ENCODE data around the gene MAEA. TPM values are rescaled to one million over a fixed set of nuclear protein-coding genes. Genes with fewer than 3 reads are reported as not detected.

Gene MAEA
- total RNA-seq: 54.4 to 62.6 TPM (median 56.3 TPM) in 3 replicates
- long read RNA-seq, transcript MAEA-201 (8 exons, 2,058 nt): minor isoform, 5 of 236 reads
- long read RNA-seq, transcript MAEA-202 (9 exons, 2,222 nt): major isoform, 206 of 236 reads
- long read RNA-seq, partial matches to known transcripts: 7 of 236 reads
- long read RNA-seq, other reads (novel, unspliced or antisense): 11 of 236 reads

GRCh38 chr4:1289207-1290164 lies at the start of gene MAEA:
Gene MAEA (plus strand): TSS chr4:1289891. CDS start chr4:1289914, 23 bp downstream.
- peak; percentile 99 for DNase-seq (ENCODE audit: low spot score)
- peak within 1 kb of the TSS; percentile 94 for H3K4me3 Mint-ChIP-seq (ENCODE audit: unreplicated experiment)
- H3K27me3 Mint-ChIP-seq (ENCODE audit: low read depth): no peaks in the 10 kb centered on the region
- H3K36me3 Mint-ChIP-seq (ENCODE audit: low read depth): no peaks in the 10 kb centered on the region
- peaks cover 43% of the 10 kb centered on the region for H3K4me1 Mint-ChIP-seq (ENCODE audit: low read depth)
- no peaks in the 10 kb centered on the region for H3K9me3 Mint-ChIP-seq (ENCODE audit: low read depth)
- no peak for TF ChIP-seq CTCF (IDR thresholded peaks at IDR 0.05)
- H3K27ac Mint-ChIP-seq (ENCODE audit: unreplicated experiment): peak within 1 kb of the TSS; percentile 87

GRCh38 chr4:1239950-1240307 lies 49.8 kb upstream of the MAEA start:
- Mint-ChIP-seq H3K9me3 (ENCODE audit: low read depth) (no peaks in the 10 kb centered on the region), H3K27ac (ENCODE audit: unreplicated experiment) (no peak overlapping the region), H3K27me3 (ENCODE audit: low read depth) (no peaks in the 10 kb centered on the region), H3K4me3 (ENCODE audit: unreplicated experiment) (no peak overlapping the region), H3K36me3 (ENCODE audit: low read depth) (peaks cover 8% of the 10 kb centered on the region), H3K4me1 (ENCODE audit: low read depth) (peaks cover 23% of the 10 kb centered on the region)
- DNase-seq (ENCODE audit: low spot score): no peak
- no peak for TF ChIP-seq CTCF (IDR thresholded peaks at IDR 0.05)

GRCh38 chr4:1240721-1241465 lies 48.8 kb upstream of the MAEA start:
- DNase-seq (ENCODE audit: low spot score): no peak
- no peaks in the 10 kb centered on the region for H3K9me3 Mint-ChIP-seq (ENCODE audit: low read depth)
- H3K4me1 Mint-ChIP-seq (ENCODE audit: low read depth): peaks cover 26% of the 10 kb centered on the region
- no peak overlapping the region for H3K27ac Mint-ChIP-seq (ENCODE audit: unreplicated experiment)
- no peaks in the 10 kb centered on the region for H3K27me3 Mint-ChIP-seq (ENCODE audit: low read depth)
- no peak overlapping the region for H3K4me3 Mint-ChIP-seq (ENCODE audit: unreplicated experiment)
- no peak for TF ChIP-seq CTCF (IDR thresholded peaks at IDR 0.05)
- peaks cover 1% of the 10 kb centered on the region for H3K36me3 Mint-ChIP-seq (ENCODE audit: low read depth)

GRCh38 chr4:1241466-1241935 lies 48.2 kb upstream of the MAEA start:
- Mint-ChIP-seq H3K4me1 (ENCODE audit: low read depth) (peaks cover 32% of the 10 kb centered on the region), H3K27me3 (ENCODE audit: low read depth) (no peaks in the 10 kb centered on the region), H3K4me3 (ENCODE audit: unreplicated experiment) (no peak overlapping the region), H3K9me3 (ENCODE audit: low read depth) (no peaks in the 10 kb centered on the region), H3K36me3 (ENCODE audit: low read depth) (peaks cover 1% of the 10 kb centered on the region), H3K27ac (ENCODE audit: unreplicated experiment) (no peak overlapping the region)
- no peak for TF ChIP-seq CTCF (IDR thresholded peaks at IDR 0.05)
- DNase-seq (ENCODE audit: low spot score): no peak

Data from chondrocyte (in vitro differentiated cells).